CD4-positive, alpha-beta T cell treated with Interleukin-21 for 1 hour (primary cell): Measurements from ENCODE around the gene SNX20.

ENCODE experiments used
- DNase-seq: peaks from one replicate; pipeline ENCODE4 v3.0.0-alpha.2; 2020

Gene SNX20

DNA sequence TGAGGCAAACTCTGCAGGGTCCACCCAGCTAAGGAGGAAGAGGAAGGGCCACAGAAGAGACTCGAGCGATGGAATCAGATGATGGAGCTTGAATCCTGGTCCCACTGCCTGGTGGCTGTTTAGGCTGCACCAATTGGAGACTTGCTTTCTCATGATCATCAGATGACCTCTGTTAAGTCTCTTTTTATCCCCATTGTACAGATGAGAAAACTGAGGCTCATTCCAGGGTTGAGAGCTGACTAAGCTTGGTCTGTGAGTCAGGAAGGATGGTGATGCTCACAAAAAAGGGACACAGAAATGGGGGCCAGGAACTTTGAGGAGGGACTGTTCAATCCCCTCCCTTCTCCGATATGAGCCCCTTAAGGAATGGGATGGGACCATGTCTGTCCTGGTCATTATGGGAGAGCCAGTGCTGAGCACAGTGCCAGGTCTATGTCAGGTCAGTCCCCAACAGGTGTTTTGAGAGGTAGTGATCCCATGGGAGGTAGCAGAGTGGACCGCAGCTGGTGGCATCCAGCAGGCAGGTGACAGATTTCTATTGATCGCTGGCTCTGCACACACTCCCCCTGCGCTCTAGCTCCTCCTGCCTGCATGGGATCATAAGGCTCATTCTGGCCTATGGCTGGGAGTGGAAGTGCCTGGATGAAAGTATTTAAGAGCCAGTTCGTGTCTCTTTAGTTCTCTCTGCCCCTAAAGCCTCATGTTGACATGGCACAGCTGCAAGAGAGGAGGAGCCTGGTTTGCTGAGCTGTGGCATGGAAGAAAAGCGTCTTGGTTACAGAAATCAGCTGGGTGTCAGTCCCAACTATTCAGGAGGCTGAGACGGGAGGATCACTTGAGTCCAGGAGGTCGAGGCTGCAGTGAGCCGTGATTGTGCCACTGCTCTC lies 27.2 kb downstream of the SNX20 start:
- no peak for DNase-seq

GRCh38 chr16:50652836-50653425 lies 28.2 kb downstream of the SNX20 start:
- no peak for DNase-seq

GRCh38 chr16:50651835-50652438 lies 29.2 kb downstream of the SNX20 start:
- no peak for DNase-seq

- DNase-seq, result no peak
Measured at GRCh38 chr16:50646345-50646744, 34.8 kb downstream of the SNX20 start.

- DNase-seq, result no peak
Measured at GRCh38 chr16:50645563-50646220, 35.4 kb downstream of the SNX20 start.

DNA sequence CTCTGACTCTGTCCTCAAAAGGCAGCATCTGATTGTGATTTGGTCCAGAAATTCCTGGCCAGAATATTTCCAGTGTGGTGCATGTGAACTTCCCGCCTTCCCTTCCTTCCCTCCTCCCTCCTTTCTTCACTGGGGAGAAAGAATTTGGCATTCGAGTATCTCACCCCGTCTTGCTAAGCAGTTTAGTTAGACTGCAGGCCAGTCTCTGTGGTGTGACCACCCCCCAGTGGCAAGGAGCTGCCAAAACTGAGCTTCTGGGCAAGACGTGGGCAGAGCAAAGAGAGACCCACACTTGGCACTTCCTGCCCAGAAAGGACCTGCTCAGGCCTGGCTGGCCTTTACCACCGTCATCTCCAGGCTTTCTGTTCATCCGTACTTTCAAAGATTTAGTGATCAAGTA lies 36.4 kb downstream of the SNX20 start:
- peak; percentile 42 for DNase-seq

- no peak for DNase-seq
Measured at GRCh38 chr16:50644245-50644644, 36.9 kb downstream of the SNX20 start.

DNA sequence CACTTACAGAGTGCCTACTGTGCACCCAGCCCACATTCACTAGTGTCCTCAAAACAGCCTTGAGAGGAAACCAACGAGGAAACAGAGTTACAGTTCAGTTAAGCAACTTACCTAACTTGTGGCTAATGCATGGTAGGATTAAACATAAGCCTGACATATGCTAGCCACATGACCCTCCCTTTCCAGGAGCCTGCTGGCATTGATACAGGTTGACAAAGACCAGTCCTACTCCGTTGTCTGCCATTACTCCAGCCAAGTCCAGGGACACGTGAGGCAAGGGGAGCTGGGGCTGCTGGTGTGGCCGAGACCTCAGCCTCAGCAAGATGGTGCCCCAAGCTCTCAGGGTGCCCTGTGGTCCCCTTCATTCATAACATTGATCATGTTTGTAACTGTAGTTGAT lies 37.9 kb downstream of the SNX20 start:
- no peak for DNase-seq

DNA sequence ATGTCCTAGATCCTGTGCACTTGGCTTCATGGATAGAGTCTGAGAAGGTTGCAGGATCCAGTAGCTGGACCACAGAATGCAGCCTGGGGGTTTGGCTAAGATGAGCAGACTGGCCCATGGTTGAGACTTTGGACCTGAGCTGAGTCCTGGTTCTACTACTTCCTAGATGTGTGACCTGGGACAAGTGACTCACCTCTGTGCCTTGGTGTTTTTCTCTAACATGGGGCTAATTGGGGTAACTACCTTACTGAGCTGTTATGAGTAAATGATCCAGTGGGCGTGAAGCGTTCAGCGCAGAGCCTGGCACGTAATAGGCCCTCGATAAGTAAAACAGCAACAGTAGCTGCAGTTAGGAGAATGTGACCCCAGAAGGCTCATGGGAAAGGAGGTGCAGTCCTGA lies 38.8 kb downstream of the SNX20 start:
- no peak for DNase-seq

DNA sequence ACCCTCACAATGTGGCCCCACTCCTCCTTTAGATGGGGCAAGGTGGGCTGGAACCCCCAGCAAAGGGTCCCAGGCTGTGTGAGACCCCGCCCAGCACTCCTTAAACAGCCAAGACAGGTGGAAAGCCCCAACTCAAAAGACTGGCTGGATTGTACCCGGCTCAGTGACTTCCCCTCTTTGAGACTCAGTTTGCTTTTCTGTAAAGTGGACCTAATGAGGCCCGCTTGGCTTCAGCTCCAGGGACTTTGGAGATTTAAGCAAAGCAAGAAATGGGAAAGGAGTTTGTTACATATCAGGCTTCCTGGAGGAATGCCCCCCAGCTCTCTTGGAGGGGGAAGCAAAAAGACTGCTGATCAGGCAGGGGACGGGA lies 39.3 kb downstream of the SNX20 start:
- DNase-seq, result no peak

DNA sequence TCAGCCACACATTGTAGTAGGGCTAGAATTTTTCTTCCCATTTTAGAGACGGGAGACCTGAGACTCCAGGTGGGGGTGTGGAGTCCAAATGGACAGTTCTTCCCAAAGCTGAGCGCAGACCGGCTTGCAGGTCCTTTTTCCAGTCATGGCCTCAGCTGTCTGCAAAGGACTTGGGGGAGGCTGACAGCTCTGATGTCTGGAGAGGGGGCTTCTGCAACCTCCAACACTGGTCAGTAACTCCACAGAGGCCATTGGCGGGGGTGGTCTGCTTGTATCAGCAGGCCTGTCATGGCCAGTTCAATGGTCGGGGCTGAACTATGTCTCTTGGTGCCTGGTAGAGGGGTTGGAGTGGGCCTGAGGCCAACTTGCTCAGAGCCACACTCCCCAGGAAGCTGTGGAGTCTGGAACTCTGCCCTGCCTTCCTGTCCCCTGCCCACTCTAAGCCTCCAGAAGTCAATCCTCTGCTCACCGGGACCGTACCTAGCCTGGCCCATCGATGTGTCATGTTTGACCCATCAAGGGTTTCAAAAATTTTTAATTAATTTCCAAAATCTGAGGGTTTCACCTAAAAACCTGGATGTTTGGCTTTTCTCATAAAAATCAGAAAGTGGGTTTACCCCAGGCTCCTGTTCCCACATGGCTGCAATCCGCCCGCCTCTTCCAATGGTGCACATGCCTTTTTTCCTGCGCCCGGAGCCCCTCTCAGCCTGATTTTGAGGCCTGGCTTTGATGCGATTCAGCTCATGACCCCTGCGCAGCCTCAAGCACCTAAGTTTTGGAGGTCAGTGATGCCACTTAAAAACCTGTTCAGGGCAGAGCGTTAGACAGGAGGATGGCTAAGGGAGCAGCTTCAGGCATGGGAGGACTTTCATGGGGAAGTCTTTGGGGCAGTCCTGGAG lies 39.9 kb downstream of the SNX20 start:
- no peak for DNase-seq

DNA sequence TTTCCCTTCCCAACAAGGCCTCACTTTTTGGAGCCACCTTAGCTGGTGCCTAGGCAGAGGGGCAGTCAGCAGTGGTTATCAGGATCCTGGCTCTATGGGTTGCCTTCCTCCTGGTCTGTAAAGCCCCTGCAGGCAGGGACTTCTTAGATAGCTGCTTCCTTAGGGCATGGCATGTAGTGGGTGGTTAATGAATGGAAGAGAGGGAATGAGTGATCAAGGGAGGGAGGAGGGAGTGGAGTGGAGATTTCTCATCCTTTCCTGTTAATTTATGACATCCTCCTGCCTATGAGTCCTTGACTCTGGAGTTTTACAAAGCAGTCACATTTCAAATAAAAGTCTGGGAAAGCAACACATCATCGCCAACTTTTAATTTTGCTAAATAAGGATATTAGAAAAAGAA lies 40.7 kb downstream of the SNX20 start:
- DNase-seq, result no peak

- no peak for DNase-seq
Measured at GRCh38 chr16:50638816-50639670, 42.1 kb downstream of the SNX20 start.

DNA sequence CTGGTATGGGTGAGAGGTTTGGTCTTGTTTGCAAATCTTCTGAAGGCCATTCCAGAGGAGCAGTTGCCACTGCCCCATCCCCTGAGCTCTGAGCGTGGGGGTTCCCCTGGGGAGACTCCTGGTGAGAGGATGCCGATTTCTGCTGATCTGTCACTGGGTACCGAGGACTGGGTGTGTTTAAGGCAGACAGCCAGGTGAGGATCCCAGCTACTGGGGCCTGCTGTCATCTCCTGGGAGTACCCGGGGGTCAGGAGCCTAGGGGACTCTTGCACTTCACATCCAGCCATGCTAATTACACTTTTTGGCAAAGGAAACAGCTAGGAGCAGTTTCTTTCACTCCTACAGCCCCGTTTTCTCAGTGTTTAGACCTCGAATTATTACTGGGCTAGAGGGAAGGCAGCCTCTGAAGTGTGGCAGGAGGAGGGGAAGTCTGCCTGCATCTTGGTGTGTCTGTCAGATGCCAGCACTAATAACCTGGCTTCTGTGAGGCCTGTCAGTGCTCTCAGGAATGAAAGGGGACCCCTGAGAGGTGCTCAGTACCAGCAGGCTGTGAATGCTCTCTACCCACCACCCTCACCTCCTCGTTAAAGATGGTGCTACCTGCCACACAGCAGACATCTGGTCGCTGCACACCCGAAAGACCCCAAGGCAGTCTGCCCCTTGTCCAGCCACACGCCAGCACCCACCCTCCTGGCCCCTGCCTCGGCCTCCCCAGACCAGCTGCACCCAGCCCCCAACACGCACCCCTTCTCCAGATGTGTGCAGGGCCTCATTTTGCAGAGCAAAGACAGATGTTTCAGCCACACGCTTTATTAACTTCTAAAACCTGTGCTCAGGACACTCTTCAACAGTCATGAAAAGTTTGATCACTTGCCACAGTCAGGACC lies 43.2 kb downstream of the SNX20 start:
- no peak for DNase-seq

GRCh38 chr16:50636753-50637374 lies 44.2 kb downstream of the SNX20 start:
- DNase-seq, result no peak

DNA sequence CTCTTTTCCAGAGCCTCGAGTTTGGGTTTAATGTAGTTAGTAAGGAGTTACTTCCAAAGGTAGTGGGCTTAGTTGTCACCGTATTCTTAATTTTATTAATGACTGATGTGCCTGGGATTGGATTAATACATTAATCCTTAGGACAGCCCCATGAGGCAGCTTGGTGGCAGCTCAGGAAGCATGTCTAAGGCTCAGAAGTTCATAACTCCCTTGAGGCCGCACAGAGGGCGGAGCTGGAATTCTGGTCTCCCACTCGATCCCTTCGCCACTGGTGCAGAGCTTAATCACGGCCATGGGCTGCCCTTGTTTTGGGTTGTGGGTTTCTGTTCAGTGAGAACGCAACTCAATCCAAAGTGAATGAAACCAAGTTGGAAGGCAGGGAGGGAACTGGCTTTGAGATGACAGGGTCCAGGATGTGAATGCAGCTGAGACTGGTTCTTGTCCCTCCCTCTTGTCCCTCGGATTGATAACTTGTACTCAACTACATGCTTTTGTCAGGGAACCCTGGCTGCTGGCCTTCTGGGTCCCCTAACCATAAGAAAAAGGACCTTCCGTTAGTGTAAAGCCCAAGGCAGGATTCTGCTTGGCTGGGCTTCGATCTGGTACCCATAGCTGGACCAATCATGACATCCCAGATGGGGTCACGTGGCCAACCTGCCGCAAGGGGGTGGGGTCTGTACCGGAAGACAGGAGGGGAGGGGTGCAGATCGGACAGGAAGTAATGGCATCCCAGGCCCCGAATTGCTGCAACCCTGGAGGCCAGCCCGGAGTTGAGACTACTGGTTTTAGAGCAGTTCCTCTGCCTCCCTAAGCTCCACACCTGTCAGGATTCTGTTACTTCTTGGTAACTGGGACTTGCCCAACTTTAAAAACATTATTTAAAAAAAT lies 45.4 kb downstream of the SNX20 start:
- peak; percentile 10 for DNase-seq

DNA sequence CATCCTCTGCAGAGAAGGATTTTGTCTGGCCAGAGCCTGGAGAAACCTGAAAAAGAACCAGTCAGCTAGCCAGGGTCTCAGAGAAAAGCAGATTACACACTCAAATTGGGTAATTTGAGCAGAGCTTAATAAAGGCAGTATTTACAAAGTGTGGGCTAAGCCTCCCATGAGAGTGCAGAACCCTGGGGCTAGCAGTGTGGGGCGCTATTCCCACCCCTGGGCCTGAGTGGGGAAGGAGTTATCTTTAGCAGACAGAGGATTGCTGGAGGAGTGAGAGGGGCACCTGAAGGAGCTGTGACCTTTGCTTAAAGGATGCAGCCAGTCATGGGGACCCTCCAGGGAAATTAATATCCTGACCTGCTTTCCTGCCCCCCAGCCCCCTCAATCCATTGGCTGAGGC lies 46.2 kb downstream of the SNX20 start:
- DNase-seq, result no peak

DNA sequence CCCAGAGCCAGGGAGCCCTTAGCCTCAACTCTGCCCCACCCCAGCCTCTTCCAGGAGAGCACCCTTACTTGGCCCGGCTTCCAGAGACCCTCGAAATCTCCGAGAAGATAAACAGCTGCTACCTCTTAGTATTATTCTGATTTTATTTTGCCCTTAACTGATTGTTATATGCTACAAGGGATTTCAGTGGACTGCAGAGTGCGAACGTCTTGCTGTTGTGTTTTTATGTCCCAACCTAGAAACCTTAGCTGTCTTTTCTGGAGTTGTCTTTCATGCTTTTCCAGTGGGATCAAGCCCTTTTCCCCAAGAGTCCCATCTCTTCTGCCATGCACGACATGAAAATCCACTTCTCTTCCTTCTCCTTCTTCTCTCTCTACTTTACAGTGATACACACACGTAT lies 47.0 kb downstream of the SNX20 start:
- no peak for DNase-seq
